KG1 (cell line): ENCODE data around the gene PPM1H.
"Not testable (repeated sequence)": the region's sequence is repeated elsewhere in the genome, so short reads cannot be mapped to it uniquely, and the experiment has no call there.

Source experiments
- DNase-seq: peaks from one replicate; lab custom pipeline; 2025; lab: John Stamatoyannopoulos, UW

Gene PPM1H

DNA sequence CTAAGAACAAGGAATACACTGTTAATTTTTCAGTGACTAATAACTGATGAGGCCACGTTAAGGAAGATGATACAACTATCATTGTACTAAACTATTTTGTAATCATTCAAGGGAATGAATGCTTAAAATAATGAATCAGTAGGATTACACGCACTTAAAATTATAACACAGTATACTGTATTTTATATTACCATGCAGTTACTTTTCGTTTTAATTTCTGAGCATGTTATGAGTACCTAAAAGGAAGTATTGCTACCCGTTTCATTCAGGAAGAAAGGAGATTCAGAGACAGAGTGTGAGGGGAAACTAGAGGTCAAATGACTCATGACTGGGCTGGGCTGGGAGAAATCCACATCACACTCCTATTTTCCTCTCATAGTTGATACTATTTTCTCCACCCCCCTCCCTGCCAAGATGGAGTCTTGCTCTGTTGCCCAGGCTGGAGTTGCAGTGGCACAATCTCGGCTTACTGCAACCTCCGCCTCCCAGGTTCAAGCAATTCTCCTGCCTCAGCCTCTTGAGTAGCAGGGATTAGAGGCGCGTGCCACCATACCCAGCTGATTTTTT lies 202.0 kb downstream of the PPM1H start:
- DNase-seq, result no peak

DNA sequence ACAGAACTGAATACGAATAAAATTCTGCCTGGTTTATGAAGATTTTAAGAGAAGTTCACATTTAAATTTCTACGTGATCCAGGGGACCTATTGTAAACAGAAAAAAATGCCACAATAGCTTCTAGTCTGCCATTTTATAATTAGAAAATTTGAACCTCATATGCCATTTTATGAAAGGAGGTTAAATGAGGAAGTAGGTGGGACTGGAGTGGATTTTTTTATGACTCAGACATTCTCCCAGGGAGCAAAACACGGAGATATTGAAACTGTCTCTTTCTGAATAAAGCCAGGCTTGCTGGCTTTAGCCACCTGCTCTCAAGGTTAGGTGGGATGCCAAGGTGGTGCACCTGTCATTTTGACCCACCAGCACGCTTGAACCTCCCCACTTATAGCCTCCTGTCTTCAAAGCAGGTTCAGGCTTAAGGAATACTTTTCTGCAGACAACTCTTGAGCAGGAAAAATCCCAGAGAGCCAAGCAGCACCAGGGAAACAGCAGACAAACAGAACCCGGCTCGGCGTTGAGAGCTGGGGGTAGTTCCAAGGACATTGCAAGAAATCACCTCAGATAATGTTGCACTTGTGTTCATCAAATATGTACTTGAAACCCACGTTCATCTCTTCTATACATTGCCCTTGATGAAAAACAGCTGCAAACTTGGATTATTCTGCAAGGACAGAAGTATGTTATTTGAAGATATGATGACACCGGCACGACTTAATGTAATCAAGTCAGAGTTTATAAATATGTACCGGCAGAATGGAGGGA lies 203.7 kb downstream of the PPM1H start:
- no peak for DNase-seq

DNA sequence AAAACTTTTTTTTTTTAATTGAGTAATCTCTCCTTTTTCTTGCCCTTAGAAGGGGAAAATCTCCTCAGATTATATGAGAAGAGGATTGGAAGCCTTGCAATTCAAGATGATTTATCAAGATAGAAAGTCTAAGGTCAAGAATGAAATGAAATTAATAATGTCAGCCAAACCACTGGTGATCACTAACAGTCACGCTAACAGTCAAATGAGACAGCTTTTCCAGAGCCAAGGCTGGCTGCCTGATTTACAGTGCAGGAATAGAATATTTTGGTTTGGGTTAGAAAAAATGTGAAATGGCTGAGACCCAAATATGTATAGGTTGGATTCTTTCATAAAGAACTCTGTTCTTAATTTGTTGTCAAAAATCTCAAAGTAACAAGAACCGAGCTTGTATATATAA lies 204.3 kb downstream of the PPM1H start:
- no peak for DNase-seq

DNA sequence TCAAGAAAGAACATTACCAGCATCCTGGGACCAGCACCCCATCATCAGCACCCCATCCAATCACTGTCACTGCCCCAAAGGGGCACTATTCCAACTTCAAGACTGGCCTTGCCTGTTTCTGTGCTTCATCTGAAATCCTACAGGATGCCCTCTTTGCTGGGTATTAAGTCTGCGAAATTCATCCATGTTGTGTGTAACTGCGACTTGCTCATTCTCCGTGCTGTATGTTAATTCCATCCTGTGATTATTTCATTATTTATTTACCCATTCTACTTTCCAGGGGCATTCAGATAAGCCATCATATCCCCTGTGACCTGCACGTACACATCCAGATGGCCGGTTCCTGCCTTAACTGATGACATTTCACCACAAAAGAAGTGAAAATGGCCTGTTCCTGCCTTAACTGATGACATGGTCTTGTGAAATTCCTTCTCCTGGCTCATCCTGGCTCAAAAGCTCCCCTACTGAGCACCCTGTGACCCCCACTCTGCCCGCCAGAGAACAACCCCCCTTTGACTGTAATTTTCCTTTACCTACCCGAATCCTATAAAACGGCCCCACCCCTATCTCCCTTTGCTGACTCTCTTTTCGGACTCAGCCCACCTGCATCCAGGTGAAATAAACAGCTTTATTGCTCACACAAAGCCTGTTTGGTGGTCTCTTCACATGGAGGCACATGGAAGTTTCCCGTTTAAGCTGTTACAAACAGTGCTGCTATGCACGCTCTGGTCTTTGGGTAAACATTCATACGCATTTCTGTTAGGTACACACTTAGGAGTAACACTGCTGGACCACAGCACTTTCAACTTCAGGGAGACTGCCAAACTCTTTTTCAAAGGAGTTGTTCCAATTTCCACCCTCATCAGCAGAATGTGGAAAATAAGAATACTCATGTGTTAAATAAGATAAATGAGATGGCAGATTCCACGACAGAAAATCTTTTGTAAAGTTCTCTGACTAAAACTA lies 205.1 kb downstream of the PPM1H start:
- DNase-seq, result not testable (repeated sequence)

DNA sequence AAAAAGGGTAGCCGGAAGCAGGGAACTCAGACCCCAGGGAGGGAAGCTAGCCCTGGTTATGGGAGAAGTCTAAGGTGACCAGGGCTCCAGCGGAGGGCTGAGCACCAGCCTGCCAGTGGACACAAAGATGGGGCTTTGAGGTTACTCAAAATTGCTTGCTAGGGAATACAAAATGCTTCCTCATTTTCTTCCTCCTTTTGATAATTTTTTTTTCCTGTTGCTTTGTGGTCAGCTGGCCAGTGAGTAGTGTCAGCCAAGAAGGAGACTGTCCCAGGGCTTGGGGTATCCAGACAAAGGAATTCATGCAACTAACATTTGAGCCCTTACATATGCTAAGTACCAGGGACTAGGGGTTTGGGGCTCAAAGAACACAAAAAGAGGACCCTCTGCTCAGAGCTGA lies 206.2 kb downstream of the PPM1H start:
- DNase-seq, result no peak

DNA sequence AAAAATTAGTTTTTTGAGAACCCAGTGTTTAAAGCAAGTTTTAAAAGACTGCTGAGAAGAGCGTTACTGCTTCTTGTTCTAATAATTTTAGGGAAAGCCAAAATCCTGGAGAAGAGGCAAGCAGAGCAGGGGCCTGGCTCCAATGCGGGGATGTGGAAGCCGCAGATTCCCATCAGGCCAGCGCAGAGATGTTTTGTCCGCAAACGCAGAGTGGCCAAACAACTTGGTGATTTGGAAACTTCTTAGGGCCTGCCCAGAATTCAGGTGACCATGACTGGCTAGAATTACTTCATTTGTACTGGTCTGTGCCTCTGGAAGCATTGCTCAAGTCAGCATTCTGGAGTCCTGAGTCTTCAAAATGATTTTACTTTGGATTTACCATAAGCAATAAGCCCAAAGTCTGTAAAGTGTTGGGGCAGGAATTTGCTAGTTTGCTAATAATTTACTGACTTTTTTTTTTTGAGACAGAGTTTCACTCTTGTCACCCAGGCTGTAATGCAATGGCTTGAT lies 208.4 kb downstream of the PPM1H start:
- DNase-seq, result no peak

DNA sequence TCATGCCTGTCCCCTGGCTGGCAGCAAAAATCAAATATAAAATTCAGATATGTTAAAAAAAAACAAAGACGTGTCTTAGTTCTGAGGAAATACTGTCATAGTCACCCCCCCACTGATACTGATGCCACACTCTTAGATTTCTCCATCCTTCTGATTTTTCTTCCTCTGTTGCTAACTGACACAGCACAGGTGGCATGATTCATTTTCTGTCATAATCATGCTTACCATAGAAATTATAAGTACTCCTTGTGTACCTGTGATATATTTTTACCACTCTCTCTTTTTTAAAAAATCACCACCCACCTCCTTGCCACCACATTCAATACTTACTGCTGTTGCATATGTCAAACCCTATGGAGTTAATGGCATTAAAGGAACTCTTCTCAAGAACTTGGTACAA lies 209.2 kb downstream of the PPM1H start:
- DNase-seq, result no peak

DNA sequence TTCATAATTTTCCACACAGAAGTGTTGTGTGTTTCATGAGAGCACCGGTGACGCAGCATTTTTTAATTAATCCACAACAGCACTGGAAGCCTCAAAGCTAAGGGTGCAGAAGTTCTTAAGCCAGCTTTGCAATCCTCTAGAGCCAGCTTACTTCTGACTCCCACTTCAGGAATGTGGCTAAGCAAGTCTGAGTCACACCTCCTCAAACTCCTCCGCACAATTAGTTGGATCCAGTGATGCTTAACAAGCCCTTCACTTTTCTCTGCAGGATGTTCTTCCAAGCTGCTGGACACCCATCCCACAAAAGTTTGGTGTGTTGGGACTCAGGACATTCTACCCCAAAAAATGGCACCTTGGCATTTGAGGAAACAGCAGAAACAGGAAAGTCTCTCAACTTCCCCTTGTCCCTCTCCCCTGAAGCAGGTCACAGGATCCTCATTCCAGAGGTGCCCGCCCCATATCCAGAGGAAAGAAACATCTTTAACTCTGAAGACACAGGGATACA lies 210.0 kb downstream of the PPM1H start:
- no peak for DNase-seq

DNA sequence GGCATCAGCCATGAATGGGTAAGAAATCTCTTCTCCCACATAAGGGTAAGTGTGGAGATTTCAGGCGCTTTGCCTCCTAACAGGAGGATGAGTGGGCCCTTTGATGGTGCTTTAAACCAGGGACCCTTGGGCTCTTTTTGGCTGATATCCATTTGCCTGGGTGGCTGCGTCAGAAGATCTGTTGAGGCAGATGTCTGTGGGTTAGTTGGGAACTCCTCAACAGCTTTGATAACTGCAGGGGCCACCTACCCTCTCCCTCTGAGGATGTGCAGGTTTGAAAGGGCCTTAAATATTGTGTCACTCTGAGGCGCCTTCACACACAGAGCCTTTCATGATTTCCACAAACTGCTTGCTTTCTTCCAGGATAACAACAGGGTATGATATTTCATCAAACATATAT lies 210.7 kb downstream of the PPM1H start:
- no peak for DNase-seq

DNA sequence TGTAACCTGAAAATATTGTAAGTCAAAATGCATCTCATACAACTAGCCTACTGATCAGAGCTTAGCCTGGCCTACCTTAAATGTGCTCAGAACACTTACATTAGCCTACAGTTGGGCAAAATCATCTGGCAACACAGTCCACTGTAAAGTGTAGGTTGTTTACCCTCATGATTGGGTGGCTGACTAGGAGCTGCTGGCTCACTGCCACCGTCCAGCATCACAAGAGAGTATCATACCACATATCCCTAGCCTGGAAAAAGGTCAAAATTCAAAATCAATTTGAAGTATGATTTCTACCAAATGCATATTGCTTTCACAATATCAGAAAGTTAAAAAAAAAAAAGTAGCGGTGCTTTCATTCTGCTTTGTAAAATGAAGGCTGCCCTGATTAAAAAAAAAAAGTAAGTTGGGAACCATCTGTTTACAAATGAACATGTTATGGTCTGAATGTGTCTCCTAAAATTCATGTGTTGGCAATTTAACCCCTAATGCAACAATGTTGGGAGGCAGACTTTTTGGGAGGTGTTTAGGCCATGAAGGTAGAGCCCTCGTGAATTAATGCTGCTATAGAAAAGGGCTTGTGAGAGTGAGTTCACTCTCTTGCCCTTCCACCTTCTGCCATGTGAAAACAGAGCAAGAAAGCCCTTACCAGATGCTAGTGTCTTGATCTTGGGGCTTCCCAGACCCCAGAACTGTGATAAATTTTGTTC lies 211.8 kb downstream of the PPM1H start:
- DNase-seq, result no peak

DNA sequence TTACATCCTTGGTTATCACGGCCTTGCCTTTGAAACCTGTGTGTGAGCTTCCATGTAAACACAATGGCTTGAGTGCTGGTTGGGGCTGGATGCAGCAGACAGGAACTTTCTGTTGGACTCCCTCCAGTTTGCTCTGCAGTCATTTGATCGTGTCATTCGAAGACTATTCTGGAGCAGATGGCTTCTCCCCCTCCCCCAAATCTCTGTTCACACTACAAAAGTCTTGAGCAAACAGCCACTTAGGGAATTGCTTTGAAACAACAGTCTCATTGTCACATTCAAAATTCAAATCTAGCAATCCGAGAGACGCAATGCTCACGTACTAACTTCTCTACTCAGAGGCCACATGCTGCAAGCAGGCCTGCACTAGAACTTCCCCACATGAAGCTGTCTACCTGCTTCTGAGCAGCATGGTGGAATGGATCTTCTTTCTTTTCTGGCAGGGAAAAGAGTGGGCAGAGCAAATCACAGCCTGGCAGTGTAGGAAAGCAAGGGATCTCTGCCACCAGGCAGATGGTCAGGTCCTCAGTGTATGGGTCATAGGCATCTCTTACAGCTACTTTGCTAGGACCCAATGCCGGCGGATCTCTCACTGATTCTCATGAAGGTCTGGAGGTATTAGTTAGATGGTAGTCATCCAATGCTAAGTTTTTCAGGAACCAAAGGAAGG lies 214.2 kb downstream of the PPM1H start:
- no peak for DNase-seq

DNA sequence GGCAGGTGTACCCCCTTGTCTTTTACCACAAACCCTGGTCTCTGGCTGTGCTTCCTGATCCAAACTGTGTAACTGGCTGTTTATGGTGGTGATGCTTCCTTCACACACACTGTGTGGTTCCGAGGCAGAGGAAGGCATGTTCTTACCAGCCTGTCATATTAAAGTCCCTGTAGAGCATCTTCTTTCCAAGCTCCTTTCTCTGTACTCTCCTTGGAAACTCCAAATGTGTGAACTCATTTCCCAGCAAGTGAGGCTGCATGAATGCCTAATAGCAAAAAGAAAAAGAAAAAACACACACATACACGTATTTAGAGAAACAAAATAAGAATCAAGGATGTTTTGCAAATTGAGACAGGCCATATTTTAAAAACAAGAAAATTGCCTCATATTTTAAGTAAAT lies 214.9 kb downstream of the PPM1H start:
- DNase-seq, result no peak

DNA sequence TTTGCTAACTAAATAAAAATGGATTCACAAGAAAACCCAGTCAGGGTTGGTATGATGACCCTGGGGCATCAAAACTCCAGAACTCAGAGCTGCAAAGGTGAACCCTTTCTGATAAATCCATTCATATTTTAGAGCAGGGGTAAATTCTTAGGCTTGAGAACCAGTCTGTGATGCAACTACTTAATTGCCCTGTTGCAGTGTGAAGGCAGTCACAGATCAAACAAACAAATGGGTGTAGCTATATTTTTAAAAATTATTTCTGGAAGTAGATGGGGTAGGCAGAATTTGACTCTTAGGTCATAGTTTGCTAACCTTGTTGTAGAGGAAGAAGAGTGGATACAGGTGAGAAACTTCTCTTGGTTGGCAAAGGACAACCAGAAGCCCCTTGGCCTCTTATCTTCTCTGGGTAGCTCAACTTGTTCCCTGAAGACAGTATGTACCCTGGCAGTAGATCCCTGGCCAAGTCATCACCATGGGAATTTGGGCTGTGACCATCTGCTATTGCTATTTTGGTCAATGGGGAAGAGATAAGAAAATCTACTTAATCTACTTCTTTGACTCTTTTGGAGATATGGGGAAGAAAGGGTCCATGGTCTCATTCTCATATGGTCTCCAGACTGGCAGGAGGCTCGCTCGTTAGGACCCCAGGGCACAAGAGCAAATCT lies 216.1 kb downstream of the PPM1H start:
- no peak for DNase-seq

DNA sequence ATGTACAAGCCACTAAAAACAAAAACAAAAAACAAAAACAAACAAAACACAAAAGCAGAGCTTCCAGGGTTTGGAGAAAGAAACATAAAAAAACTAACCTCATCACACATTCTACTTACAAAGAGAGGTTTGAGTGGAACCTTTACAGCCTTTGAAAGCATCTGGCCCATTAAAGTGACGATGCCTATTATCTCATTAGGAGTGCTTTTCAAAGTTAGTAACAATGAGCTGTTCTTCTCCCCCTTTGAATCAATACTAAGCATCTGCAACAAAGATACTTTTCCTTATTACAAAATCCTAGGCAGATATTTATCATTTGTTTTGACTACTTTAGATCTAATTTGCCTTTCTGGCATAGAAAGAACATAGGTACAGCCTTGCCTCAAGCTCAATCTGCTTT lies 217.3 kb downstream of the PPM1H start:
- no peak for DNase-seq

DNA sequence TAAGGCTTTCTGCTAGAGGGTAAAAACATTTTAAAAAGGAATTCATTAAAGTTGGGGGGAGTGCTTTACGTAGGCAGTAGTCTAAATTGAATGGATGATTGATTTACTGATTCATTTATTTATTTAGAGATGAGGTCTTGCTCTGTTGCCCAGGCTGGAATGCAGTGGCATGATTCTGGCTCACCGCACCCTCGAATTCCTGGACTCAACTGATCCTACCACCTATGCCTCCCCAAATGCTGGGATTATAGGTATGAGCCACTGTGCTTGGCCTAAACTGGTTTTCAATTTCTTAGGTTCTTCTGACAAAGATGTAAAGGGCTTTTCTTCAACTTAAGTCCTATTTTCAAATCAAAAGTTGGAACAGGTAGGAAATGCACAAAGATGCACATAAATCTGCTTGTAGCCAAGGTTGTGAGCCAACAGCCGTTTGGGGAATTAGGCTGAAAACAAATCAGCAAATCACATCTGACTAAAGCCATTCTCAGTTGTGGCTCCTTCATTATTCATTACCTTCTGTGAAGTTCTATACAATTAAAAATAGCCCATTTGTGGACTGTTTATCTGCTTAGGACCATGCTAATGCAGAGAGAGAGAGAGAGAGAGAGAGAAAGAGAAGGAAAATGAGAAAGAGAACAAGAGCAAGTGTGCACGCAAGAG lies 218.0 kb downstream of the PPM1H start:
- DNase-seq, result no peak

DNA sequence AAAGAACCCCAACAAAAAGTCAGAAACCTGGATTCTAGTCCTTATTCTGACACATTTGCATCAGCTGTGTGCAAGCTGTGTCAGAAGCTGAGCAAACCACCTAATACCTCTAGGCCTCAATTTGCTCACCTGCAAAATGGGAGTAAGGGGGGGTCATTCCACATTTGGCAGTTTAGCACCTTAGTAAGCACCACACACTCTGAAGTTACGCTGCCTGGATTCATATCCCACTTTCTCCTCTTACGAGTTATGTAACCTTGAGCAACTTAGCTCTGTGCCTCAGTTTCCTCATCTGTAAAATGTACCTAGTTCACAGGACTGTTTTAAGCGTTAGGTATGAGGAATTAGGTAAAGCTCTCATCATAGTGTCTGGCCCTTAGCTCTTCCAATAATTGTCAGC lies 218.9 kb downstream of the PPM1H start:
- DNase-seq, result no peak

DNA sequence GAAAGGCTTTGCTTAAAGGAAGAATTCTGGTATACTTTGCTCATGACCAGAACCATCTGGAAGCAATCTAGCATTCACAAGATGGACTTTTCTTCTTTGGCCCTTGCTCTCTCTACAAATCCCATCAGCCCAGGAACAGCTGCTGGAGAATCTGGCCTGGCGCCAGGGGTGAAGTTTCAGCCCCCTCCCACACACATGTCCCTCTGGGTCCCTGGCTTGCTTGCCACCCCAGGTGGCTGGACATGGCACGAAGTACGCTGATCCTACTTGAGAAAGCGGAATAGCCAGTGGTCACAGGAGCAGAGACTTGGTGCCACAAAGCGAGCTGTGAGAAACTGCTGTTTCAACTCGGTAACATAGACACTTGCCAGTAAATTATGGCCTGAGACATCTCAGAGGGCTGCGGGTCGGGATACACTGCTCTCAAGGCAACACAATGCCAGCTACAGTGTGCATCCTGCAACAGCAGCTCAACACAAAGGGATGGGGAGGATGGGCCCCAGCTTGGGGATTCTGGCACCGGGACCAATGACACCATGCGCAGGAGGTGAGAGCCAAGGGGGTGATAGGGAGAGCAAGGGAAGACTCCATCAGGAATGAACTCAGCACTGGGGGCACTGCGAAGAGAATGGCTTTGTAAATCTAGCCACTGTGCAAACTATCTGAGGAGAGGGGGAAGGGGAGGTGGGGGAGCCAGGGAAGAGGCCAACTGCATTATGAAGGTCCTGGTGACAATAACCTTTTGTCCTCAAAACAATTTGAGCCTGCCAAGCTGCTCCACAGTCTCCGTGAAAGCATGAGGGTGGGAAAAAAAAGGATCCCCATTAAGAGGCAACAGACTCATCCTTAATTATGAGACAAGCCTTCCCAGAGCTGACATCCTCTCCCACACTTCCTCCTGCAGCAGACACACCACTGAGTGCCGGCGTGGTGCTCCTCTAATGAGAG lies 219.9 kb downstream of the PPM1H start:
- no peak for DNase-seq

DNA sequence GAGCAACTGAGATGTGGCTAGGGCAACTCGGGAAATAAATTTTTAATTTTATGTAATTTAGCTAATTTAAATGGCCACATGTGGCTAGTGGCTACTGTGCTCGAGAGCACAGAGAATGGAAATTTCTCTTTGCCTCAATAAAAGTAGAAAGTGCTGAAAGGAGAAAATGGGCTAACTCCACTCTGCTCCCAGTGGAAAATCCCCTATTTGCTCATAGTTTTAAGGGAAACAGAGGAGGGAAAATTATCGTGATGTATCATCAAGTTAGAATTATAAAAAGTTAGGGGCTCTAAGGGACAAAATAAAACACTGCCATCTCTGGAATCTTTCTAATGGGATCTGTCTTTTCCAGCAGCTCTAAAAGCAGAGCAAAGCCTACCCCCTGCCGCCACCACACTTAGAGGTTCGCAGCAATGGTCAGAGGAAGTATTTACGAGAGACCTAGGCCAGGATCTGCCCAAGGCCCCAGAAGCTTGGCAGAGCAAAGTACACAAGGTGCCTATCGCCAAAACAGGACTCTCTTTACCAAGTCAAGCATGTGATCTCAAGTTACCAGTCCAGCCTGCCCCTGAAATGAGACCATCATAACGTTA lies 220.7 kb downstream of the PPM1H start:
- DNase-seq, result no peak

DNA sequence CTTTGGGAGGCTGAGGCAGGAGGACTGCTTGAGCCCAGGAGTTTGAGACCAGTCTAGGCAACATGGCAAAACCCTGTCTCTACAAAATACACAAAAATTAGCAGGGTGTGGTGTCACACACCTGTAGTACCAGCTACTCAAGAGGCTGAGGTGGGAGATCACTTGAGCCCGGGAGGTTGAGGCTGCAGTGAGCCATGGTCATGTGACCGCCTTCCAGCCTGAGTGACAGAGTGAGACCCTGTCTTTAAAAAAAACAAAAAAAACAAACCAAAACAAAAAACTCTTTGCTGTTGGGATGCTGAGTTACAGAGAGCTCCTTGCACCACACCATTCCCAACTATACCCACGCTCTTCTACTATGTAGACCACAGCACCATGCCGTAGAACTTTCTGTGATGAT lies 221.2 kb downstream of the PPM1H start:
- DNase-seq, result no peak
